ENCODE measurements around the gene JHY.

The JHY gene

DNA sequence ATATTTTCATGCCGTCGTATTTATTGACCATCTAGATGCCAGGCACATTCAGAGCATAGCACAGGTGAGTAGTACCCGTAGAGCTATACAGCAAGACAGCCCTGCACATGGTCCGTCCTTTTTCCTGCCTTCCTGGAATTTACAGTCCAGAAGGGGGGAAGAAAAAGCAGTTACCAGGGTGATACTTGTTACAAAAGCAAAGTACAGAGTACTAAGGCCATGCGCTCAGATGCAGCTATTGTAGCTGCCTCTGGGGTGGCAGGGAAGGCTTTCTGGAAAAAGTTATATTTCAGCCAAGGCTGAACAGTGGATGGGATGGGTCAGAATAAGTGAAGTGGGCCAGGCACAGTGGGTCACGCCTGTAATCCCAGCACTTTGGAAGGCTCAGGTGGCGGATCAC is 36.2 kb downstream of the JHY start:
- DNase-seq (ENCODE audit: low spot score): no peak
- CTCF ChIA-PET: no interaction called here
- POLR2A ChIA-PET (ENCODE audit: low non-redundant PET): no interaction called here
- H3K27ac ChIP-seq: no peak overlapping the region
- TF ChIP-seq CTCF (conservative IDR thresholded peaks at IDR 0.05; ENCODE audit: low read depth): no peak

- CTCF ChIA-PET: interaction anchor here (0.6 kb wide), 1 partner anchor 103 kb away, joined by 3 read pairs; no protein-coding TSS in a partner anchor
- DNase-seq (ENCODE audit: low spot score): no peak
- POLR2A ChIA-PET (ENCODE audit: low non-redundant PET): interaction anchor here (0.6 kb wide), 1 partner anchor 10 kb away, joined by 3 read pairs; no protein-coding TSS in a partner anchor
- no peak for TF ChIP-seq CTCF (conservative IDR thresholded peaks at IDR 0.05; ENCODE audit: low read depth)
- no peak overlapping the region for H3K27ac ChIP-seq
Measured at GRCh38 chr11:122920579-122920978, 38.0 kb downstream of the JHY start.

GRCh38 chr11:122922893-122923292 is 40.3 kb downstream of the JHY start:
- ChIA-PET CTCF (no interaction called here), POLR2A (ENCODE audit: low non-redundant PET) (no interaction called here)
- no peak overlapping the region for H3K27ac ChIP-seq
- TF ChIP-seq CTCF (conservative IDR thresholded peaks at IDR 0.05; ENCODE audit: low read depth): no peak
- no peak for DNase-seq (ENCODE audit: low spot score)

DNA sequence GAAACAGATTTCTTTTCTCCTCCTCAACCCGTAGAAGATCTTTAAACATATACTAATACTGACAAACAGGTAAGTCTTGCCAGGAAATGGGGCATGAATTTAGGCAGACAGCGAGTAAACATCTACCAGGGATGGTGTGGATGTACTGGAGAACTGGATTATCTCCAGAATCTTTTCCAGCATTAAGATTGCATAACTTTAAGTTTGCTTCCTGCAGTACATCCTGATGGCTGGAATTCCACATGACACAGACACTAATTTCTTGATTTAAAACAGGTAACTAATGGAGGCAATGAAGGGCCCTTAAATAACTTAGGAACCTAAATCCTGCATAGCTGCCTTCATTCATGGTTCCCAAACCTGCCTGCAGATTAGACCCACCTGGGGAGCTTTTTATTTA is 40.7 kb downstream of the JHY start:
- no peak overlapping the region for H3K27ac ChIP-seq
- DNase-seq (ENCODE audit: low spot score): no peak
- ChIA-PET POLR2A (ENCODE audit: low non-redundant PET) (no interaction called here), CTCF (interaction anchor here (0.6 kb wide), 1 partner anchor 1723 kb away, joined by 3 read pairs; no protein-coding TSS in a partner anchor)
- no peak for TF ChIP-seq CTCF (conservative IDR thresholded peaks at IDR 0.05; ENCODE audit: low read depth)

GRCh38 chr11:122931510-122931909 is 49.0 kb downstream of the JHY start:
- no peak overlapping the region for H3K27ac ChIP-seq
- ChIA-PET CTCF (no interaction called here), POLR2A (ENCODE audit: low non-redundant PET) (no interaction called here)
- TF ChIP-seq CTCF (conservative IDR thresholded peaks at IDR 0.05; ENCODE audit: low read depth): no peak
- DNase-seq (ENCODE audit: low spot score): no peak

- ChIA-PET CTCF (interaction anchor here (0.6 kb wide), 1 partner anchor 341 kb away, joined by 5 read pairs; no protein-coding TSS in a partner anchor), POLR2A (ENCODE audit: low non-redundant PET) (no interaction called here)
- TF ChIP-seq CTCF (conservative IDR thresholded peaks at IDR 0.05; ENCODE audit: low read depth): no peak
- no peak for DNase-seq (ENCODE audit: low spot score)
- H3K27ac ChIP-seq: no peak overlapping the region
Measured at GRCh38 chr11:122933416-122933815, 50.9 kb downstream of the JHY start.

GRCh38 chr11:122937983-122938382 is 55.4 kb downstream of the JHY start:
- TF ChIP-seq CTCF (conservative IDR thresholded peaks at IDR 0.05; ENCODE audit: low read depth): no peak
- ChIA-PET CTCF (interaction anchor here (0.6 kb wide), 1 partner anchor 1065 kb away, joined by 3 read pairs; no protein-coding TSS in a partner anchor), POLR2A (ENCODE audit: low non-redundant PET) (no interaction called here)
- no peak overlapping the region for H3K27ac ChIP-seq
- DNase-seq (ENCODE audit: low spot score): no peak

Measured in RWPE1 (cell line).